Stimulated activated CD4-positive, alpha-beta T cell treated with anti-CD3 and anti-CD28 coated beads, TNF-alpha, amount 100 ng/mL, for 1 hour (primary cell): ENCODE measurements around the gene STK17A.

Experiments
- DNase-seq, 3 donors: peaks; one replicate each; pipeline ENCODE4 v3.0.0-alpha.2; 2020; ENCODE audit warnings: low read depth in 3 of 3, low spot score in 1 of 3

Gene STK17A

GRCh38 chr7:43631559-43631958 lies 48.7 kb downstream of the STK17A start:
- no peak for DNase-seq

- DNase-seq = no peak
These were observed 49.8 kb downstream of the STK17A start for GRCh38 chr7:43632746-43633145.

- DNase-seq = no peak
These were observed 51.5 kb downstream of the STK17A start for GRCh38 chr7:43634384-43634783.

- DNase-seq = no peak
These were observed 53.2 kb downstream of the STK17A start for GRCh38 chr7:43636093-43636492.

GRCh38 chr7:43637114-43637806 lies 54.4 kb downstream of the STK17A start:
- no peak for DNase-seq

- no peak for DNase-seq
These were observed 57.1 kb downstream of the STK17A start for GRCh38 chr7:43639858-43640491.

- no peak for DNase-seq
These were observed 57.8 kb downstream of the STK17A start for GRCh38 chr7:43640679-43641078.

- no peak for DNase-seq
These were observed 60.2 kb downstream of the STK17A start for GRCh38 chr7:43642897-43643630.

GRCh38 chr7:43643846-43644245 lies 60.9 kb downstream of the STK17A start:
- no peak for DNase-seq

GRCh38 chr7:43645699-43646226 lies 62.9 kb downstream of the STK17A start:
- no peak for DNase-seq

- no peak for DNase-seq
These were observed 63.9 kb downstream of the STK17A start for GRCh38 chr7:43646603-43647338.

GRCh38 chr7:43647339-43647672 lies 64.4 kb downstream of the STK17A start:
- no peak for DNase-seq

- no peak for DNase-seq
These were observed 65.0 kb downstream of the STK17A start for GRCh38 chr7:43647673-43648472.

GRCh38 chr7:43648473-43649406 lies 65.8 kb downstream of the STK17A start:
- DNase-seq = peak in 2 of 3 donors; percentile 56 to 57

- DNase-seq = peak in 2 of 3 donors; percentile 37 to 48
These were observed 66.9 kb downstream of the STK17A start for GRCh38 chr7:43649755-43650274.

- no peak for DNase-seq
These were observed 67.6 kb downstream of the STK17A start for GRCh38 chr7:43650457-43651052.

GRCh38 chr7:43652364-43652763 lies 69.5 kb downstream of the STK17A start:
- no peak for DNase-seq

- no peak for DNase-seq
These were observed 70.6 kb downstream of the STK17A start for GRCh38 chr7:43653466-43653865.
